Pancreas (tissue), 10 donors: Measurements from ENCODE around the gene GPRASP3. TPM values are rescaled to one million over a fixed set of nuclear protein-coding genes. Genes with fewer than 3 reads are reported as not detected.

Experiments used
- ATAC-seq, 4 donors: fragments of 200-7000 bp; cut with Tn5 transposase; one replicate each; pipeline versions ENCODE4 v1.8.0 to v1.9.1; 2020; ENCODE audit warnings: mild to moderate bottlenecking in 4 of 4, moderate library complexity in 4 of 4
- DNase-seq, 6 donors: peaks; one replicate each; pipeline ENCODE4 v3.0.0-alpha.2; 2020
- FAIRE-seq: peaks from 2 replicates; lab custom pipeline; 2012; peaks lifted over from hg19 to GRCh38; lab: Jason Lieb, UNC
- H3K27ac ChIP-seq, 4 donors: fragments of 200-600 bp; sonication (generic); 1 replicate in 3 of 4; 2 replicates in 1 of 4; pipeline versions ENCODE4 v1.5.0 to v1.8.0; 2020
- H3K27me3 ChIP-seq, 4 donors: fragments of 200-600 bp; one replicate each; pipeline ENCODE4 v1.8.0; 2021
- H3K36me3 ChIP-seq, 3 donors: fragments of 200-600 bp; sonication (generic) in 1 of 3; one replicate each; pipeline versions ENCODE4 v1.5.0 to v1.8.0; 2020 to 2021
- H3K4me1 ChIP-seq, 3 donors: fragments of 200-600 bp; one replicate each; pipeline ENCODE4 v1.8.0; 2021
- H3K4me3 ChIP-seq, 4 donors: fragments of 200-600 bp; sonication (generic) in 2 of 4; one replicate each; pipeline versions ENCODE4 v1.5.0 to v1.8.0; 2020 to 2021
- H3K9me3 ChIP-seq, 4 donors: fragments of 200-600 bp; one replicate each; pipeline ENCODE4 v1.8.0; 2021
- CTCF ChIP-seq, 4 donors: fragments of 200-600 bp; sonication (generic) in 3 of 4; IDR thresholded peaks; one replicate each; pipeline versions ENCODE4 v1.5.0 to v1.8.0; 2021; ENCODE audit warnings: antibody characterized with exemption in 4 of 4
- WGBS, 2 donors: extraction: QIAGEN DNeasy Blood & Tissue Kit; methylation state at CpG; one replicate each; pipeline ENCODE4 v1.1.7; 2013; 5-methylcytosine and 5-hydroxymethylcytosine counted together
- intact Hi-C, 3 donors: fragments of 100-400 bp; cut with DNase I; formaldehyde crosslinking; loops; one replicate each; pipeline versions ENCODE4 v1.11.1 to v1.14.2; 2022
- polyA plus RNA-seq, 2 donors: library from polyadenylated mRNA; stranded (reverse); fragments of 200-250 nt; gene quantifications; one replicate each; pipeline ENCODE4 v1.2.3, GENCODE V29; 2013
- total RNA-seq, 6 donors: library from RNA; stranded (reverse); fragmentation: NEBNext Ultra II Directional in 4 of 6; extraction: Animal tissue kit (Norgen Biotek cat#: 25700) in 4 of 6; gene quantifications; one replicate each; pipeline versions ENCODE4 v1.2.1 to v1.2.4, GENCODE V29; 2021 to 2023
- donor health status: healthy with polysubstance abuse.
- donor health status: DM: no; HTN: no; CAD: no; lungs with moderate emphysema.
- donor health status: DM: no; HTN: no; CAD: no.
- donor health status: control.
- donor health status: control.
- donor health status: Bipolar disorder and iron deficiency.
- donor health status: DM: yes; HTN: yes; CAD: no.
- donor health status: DM: no; HTN: no; CAD: no.
- donor health status: DM: no; HTN: no; CAD: no.
- donor health status: DM: yes; HTN: yes; CAD: no.

GPRASP3 gene
- total and polyA plus RNA-seq, 8 donors: 0.57 to 3.6 (median 2.5) TPM

GRCh38 chrX:102723456-102723855 is 2.9 kb downstream of the GPRASP3 start:
- WGBS, 2 donors: 48 to 81% methylated on average over 1 of the region's 1 CpG
- Histone ChIP-seq H3K36me3 (no peaks in the 10 kb centered on the region), H3K27ac (no peak overlapping the region), H3K4me1 (no peaks in the 10 kb centered on the region), H3K9me3 (no peaks in the 10 kb centered on the region), H3K27me3 (peaks cover 0 to 3% (median 0%) of the 10 kb centered on the region in 4 donors), H3K4me3 (no peak overlapping the region)
- ATAC-seq (no peak), DNase-seq (no peak), FAIRE-seq (no peak)
- no peak for TF ChIP-seq CTCF (IDR thresholded peaks at IDR 0.05)
- intact Hi-C loops: no loop called here

GRCh38 chrX:102727761-102728160 is 7.2 kb downstream of the GPRASP3 start:
- no peaks in the 10 kb centered on the region for H3K27me3 ChIP-seq
- no peak for DNase-seq
- no peaks in the 10 kb centered on the region for H3K9me3 ChIP-seq
- no peak for ATAC-seq
- FAIRE-seq: no peak
- H3K4me3 ChIP-seq: no peak overlapping the region
- WGBS, 2 donors: 46 to 87% methylated on average over 1 of the region's 1 CpG
- H3K36me3 ChIP-seq: no peaks in the 10 kb centered on the region
- intact Hi-C loops: no loop called here
- H3K4me1 ChIP-seq: no peaks in the 10 kb centered on the region
- H3K27ac ChIP-seq: no peak overlapping the region
- no peak for TF ChIP-seq CTCF (IDR thresholded peaks at IDR 0.05)

GRCh38 chrX:102728646-102729045 is 8.1 kb downstream of the GPRASP3 start:
- Histone ChIP-seq H3K27ac (no peak overlapping the region), H3K9me3 (no peaks in the 10 kb centered on the region), H3K36me3 (no peaks in the 10 kb centered on the region), H3K4me3 (no peak overlapping the region), H3K4me1 (no peaks in the 10 kb centered on the region), H3K27me3 (no peaks in the 10 kb centered on the region)
- 95 to 100% methylated on average over 1 of the region's 1 CpG for WGBS, 2 donors
- TF ChIP-seq CTCF (IDR thresholded peaks at IDR 0.05): no peak
- FAIRE-seq (no peak), DNase-seq (no peak), ATAC-seq (no peak)
- intact Hi-C loops: no loop called here

- TF ChIP-seq CTCF (IDR thresholded peaks at IDR 0.05): no peak
- no peaks in the 10 kb centered on the region for H3K9me3 ChIP-seq
- FAIRE-seq (no peak), ATAC-seq (no peak), DNase-seq (no peak)
- intact Hi-C loops: no loop called here
- 62 to 64% methylated on average over 7 of the region's 7 CpGs for WGBS, 2 donors
- no peaks in the 10 kb centered on the region for H3K27me3 ChIP-seq
- no peak overlapping the region for H3K27ac ChIP-seq
- H3K4me1 ChIP-seq: no peaks in the 10 kb centered on the region
- H3K4me3 ChIP-seq: no peak overlapping the region
- no peaks in the 10 kb centered on the region for H3K36me3 ChIP-seq
Measured at GRCh38 chrX:102739657-102740056, 19.1 kb downstream of the GPRASP3 start.

- TF ChIP-seq CTCF (IDR thresholded peaks at IDR 0.05): no peak
- intact Hi-C loops: no loop called here
- no peak for DNase-seq
Measured at GRCh38 chrX:102744307-102744706, 23.8 kb downstream of the GPRASP3 start.

More at GRCh38 chrX:102744307-102744706, 23.8 kb downstream of the GPRASP3 start:
- H3K27ac ChIP-seq: no peak overlapping the region
- ATAC-seq: no peak
- FAIRE-seq: no peak
- H3K36me3 ChIP-seq: no peaks in the 10 kb centered on the region
- H3K4me3 ChIP-seq: no peak overlapping the region
- WGBS, 2 donors: 84 to 95% methylated on average over 1 of the region's 1 CpG
- H3K27me3 ChIP-seq: no peaks in the 10 kb centered on the region
- H3K9me3 ChIP-seq: no peaks in the 10 kb centered on the region
- H3K4me1 ChIP-seq: no peaks in the 10 kb centered on the region
